KOPT-K1 (cell line): Measurements from ENCODE around the gene TLR9.

Experiments used
- H3K27ac ChIP-seq: fragments of 200-600 bp; sonication (generic); 2 replicates; pipeline ENCODE4 v1.5.1; 2016; ENCODE audit warnings: antibody characterized with exemption, mild to moderate bottlenecking, low read depth, low read length; ENCODE audit not compliant: poor library complexity, severe bottlenecking
- H3K36me3 ChIP-seq: fragments of 200-600 bp; sonication (generic); 2 replicates; pipeline ENCODE4 v1.5.1; 2017; ENCODE audit warnings: antibody characterized with exemption, mild to moderate bottlenecking, low read length, moderate library complexity; ENCODE audit not compliant: insufficient read depth
- H3K9me3 ChIP-seq: fragments of 200-600 bp; sonication (generic); 2 replicates; pipeline ENCODE4 v1.5.1; 2017; ENCODE audit warnings: antibody characterized with exemption, low read length, mild to moderate bottlenecking; ENCODE audit not compliant: insufficient read depth, poor library complexity, severe bottlenecking

The TLR9 gene

GRCh38 chr3:52218454-52218853, 7.0 kb downstream of the TLR9 start:
- H3K9me3 ChIP-seq, result no peaks in the 10 kb centered on the region
- H3K27ac ChIP-seq, result peak overlapping the region; percentile 54
- H3K36me3 ChIP-seq, result peaks cover 44% of the 10 kb centered on the region

DNA sequence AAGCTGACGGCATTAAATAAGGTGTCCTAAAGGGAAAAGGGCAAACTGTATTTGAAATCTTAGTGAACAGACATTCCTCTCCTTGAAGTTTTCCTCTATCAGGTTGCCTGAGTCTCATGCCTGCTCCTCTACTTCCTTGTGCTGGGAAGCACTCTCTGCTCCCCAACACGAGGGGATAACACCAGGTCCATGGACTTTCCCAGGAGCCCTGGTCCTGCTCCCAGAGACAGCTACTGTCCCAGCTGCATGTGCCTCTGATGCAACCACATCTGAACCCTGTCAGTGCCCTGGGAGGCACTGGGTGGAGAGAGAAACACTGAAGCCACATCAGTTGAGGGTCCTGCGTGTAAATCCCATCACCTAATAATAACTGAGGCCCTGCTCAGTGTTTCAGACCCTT, 7.4 kb downstream of the TLR9 start:
- H3K27ac ChIP-seq, result peak overlapping the region; percentile 54
- peaks cover 46% of the 10 kb centered on the region for H3K36me3 ChIP-seq
- no peaks in the 10 kb centered on the region for H3K9me3 ChIP-seq

GRCh38 chr3:52217409-52217805, 8.0 kb downstream of the TLR9 start:
- Histone ChIP-seq H3K36me3 (peaks cover 46% of the 10 kb centered on the region), H3K9me3 (no peaks in the 10 kb centered on the region), H3K27ac (peak overlapping the region; percentile 54)

DNA sequence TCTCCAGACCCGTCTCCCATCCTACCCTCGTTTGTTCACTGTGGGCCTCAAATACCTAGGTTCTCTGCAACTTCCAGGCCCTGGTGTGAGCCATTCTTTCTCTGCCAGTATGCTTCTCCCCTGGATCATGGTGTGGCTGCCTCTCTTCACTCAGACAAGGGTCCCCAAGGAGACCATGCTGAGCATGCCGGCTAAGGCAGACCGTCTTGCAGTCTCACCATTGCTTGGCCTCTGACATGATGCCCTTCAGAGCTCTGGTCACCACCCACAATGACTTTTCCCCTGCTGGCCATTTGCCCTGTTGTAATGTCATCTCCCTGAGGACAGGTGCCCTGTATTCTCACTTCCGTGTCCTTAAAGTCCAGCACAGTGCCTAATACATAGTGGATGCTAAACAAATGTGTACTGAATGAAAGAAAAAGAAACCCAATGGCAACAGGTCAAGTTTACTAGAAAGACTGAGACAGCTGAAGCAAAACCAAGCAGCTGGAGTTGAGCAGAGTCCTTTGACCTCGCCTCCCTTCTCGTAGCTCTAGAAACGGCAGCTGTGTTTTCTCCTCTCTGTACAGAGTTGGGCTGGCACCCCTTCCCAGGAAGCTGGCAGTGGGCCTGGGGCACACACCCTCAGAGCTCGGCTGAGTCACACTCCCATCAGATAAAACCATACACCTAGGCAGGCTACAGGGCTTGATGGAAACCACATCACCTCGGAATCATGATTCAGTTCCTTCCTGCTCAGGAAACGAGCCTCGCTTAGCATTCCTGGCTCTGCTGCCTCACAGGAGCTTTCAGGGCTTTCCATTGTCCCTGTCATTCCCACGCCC, 8.6 kb downstream of the TLR9 start:
- Histone ChIP-seq H3K36me3 (peaks cover 52% of the 10 kb centered on the region), H3K9me3 (no peaks in the 10 kb centered on the region), H3K27ac (peak overlapping the region; percentile 54)

DNA sequence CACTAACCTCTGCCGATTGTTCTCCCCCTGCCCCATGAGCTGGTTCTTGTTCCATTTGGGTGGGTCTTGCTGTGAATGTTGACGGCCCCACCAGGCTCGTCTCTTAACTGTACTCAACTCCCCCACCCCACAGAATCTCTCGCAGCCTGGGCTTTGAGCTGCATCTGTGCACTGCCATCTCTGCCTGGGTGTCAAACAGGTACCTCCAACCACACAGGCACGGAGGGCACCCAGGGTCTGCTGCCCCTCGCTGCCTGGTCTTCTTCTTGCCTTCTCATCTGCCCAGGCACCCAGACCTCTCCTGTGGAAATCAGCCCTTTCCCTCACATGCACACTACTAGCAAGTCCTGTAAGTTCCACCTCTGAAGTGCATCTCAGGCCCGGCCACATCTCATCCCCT, 10.1 kb downstream of the TLR9 start:
- peaks cover 57% of the 10 kb centered on the region for H3K36me3 ChIP-seq
- H3K9me3 ChIP-seq, result no peaks in the 10 kb centered on the region
- no peak overlapping the region for H3K27ac ChIP-seq

GRCh38 chr3:52213901-52214300, 11.5 kb downstream of the TLR9 start:
- Histone ChIP-seq H3K27ac (no peak overlapping the region), H3K9me3 (no peaks in the 10 kb centered on the region), H3K36me3 (peaks cover 71% of the 10 kb centered on the region)

DNA sequence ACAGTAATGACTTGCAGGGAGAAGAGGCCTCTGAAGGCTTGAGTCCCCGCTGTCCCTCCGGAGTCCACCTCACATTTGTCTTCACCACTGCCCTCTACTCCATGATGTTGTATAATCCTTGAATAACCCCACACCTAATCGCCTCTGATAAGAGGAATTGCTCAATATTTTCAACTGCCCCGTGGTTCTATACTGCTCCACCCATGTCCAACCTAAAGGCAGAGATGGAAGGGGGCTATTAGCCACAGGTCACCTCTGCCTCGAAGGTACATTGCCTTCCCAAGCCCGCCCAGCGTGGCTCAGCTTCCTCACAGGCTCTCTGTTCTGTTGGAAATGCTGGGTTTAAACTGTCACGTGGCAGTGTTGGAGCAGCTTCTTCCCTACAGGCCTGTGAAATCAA, 12.4 kb downstream of the TLR9 start:
- H3K27ac ChIP-seq, result no peak overlapping the region
- peaks cover 80% of the 10 kb centered on the region for H3K36me3 ChIP-seq
- no peaks in the 10 kb centered on the region for H3K9me3 ChIP-seq

DNA sequence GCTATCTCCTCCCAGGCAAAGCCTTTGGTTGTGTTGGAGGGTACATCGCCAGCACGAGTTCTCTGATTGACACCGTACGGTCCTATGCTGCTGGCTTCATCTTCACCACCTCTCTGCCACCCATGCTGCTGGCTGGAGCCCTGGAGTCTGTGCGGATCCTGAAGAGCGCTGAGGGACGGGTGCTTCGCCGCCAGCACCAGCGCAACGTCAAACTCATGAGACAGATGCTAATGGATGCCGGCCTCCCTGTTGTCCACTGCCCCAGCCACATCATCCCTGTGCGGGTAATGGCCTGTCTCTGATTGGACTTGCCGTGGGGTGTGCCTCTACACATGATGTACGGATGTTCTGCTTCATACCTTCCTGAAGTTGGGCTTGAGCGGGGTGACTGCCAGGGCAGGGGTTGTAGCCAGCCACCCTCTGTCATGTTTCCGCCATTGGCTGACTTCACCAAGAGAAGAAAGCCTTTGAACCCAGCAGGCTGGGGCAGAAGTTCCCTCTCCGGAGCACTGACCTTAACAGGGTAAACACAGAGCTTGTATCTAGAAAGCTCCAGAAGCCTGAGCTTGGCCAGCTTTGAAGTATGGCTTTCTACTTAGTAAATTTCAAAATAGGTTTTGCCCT, 14.1 kb downstream of the TLR9 start:
- Histone ChIP-seq H3K9me3 (no peaks in the 10 kb centered on the region), H3K36me3 (peaks cover 95% of the 10 kb centered on the region), H3K27ac (no peak overlapping the region)

GRCh38 chr3:52210550-52211046, 14.8 kb downstream of the TLR9 start:
- Histone ChIP-seq H3K36me3 (peaks cover 98% of the 10 kb centered on the region), H3K27ac (no peak overlapping the region), H3K9me3 (no peaks in the 10 kb centered on the region)

- H3K27ac ChIP-seq, result no peak overlapping the region
- no peaks in the 10 kb centered on the region for H3K9me3 ChIP-seq
- peaks cover 98% of the 10 kb centered on the region for H3K36me3 ChIP-seq
Measured at GRCh38 chr3:52210037-52210436, 15.4 kb downstream of the TLR9 start.

- Histone ChIP-seq H3K36me3 (peaks cover 98% of the 10 kb centered on the region), H3K27ac (no peak overlapping the region), H3K9me3 (no peaks in the 10 kb centered on the region)
Measured at GRCh38 chr3:52208556-52208955, 16.9 kb downstream of the TLR9 start.

- no peak overlapping the region for H3K27ac ChIP-seq
- peaks cover 98% of the 10 kb centered on the region for H3K36me3 ChIP-seq
- H3K9me3 ChIP-seq, result no peaks in the 10 kb centered on the region
Measured at GRCh38 chr3:52205727-52206372, 19.6 kb downstream of the TLR9 start.

GRCh38 chr3:52204337-52205073, 20.9 kb downstream of the TLR9 start:
- Histone ChIP-seq H3K27ac (no peak overlapping the region), H3K9me3 (no peaks in the 10 kb centered on the region), H3K36me3 (peaks cover 95% of the 10 kb centered on the region)

- H3K27ac ChIP-seq, result no peak overlapping the region
- peaks cover 92% of the 10 kb centered on the region for H3K36me3 ChIP-seq
- H3K9me3 ChIP-seq, result no peaks in the 10 kb centered on the region
Measured at GRCh38 chr3:52203701-52204100, 21.7 kb downstream of the TLR9 start.
